ENCODE measurements around the gene KIAA1217.

DNA sequence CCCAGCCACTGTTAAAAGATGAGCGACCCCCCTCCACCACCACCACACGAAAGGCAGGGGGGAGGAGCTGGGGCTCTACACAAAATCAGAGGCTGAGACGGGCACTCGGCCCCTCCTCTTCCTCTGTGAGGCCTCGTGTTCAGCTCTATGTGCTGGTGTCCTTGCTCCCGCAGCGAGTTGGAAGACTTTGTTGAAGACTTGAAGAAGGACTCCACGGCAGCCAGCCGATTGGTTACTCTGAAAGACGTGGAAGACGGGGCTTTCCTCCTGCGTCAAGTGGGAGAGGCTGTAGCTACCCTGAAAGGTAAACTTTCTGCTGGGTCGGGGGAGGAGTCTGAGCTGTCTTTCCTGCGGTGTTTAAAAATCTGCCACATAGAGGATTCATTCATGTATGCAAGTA lies 311.0 kb downstream of the KIAA1217 start:
- TF ChIP-seq, protein P1, sequence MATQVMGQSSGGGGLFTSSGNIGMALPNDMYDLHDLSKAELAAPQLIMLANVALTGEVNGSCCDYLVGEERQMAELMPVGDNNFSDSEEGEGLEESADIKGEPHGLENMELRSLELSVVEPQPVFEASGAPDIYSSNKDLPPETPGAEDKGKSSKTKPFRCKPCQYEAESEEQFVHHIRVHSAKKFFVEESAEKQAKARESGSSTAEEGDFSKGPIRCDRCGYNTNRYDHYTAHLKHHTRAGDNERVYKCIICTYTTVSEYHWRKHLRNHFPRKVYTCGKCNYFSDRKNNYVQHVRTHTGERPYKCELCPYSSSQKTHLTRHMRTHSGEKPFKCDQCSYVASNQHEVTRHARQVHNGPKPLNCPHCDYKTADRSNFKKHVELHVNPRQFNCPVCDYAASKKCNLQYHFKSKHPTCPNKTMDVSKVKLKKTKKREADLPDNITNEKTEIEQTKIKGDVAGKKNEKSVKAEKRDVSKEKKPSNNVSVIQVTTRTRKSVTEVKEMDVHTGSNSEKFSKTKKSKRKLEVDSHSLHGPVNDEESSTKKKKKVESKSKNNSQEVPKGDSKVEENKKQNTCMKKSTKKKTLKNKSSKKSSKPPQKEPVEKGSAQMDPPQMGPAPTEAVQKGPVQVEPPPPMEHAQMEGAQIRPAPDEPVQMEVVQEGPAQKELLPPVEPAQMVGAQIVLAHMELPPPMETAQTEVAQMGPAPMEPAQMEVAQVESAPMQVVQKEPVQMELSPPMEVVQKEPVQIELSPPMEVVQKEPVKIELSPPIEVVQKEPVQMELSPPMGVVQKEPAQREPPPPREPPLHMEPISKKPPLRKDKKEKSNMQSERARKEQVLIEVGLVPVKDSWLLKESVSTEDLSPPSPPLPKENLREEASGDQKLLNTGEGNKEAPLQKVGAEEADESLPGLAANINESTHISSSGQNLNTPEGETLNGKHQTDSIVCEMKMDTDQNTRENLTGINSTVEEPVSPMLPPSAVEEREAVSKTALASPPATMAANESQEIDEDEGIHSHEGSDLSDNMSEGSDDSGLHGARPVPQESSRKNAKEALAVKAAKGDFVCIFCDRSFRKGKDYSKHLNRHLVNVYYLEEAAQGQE (IDR thresholded peaks at IDR 0.05; ENCODE audit: insufficient read depth in 1 of 2, low read depth in 2 of 2, low read length in 2 of 2) = no peak
- TF ChIP-seq SIN3A (IDR thresholded peaks at IDR 0.05; ENCODE audit: borderline replicate concordance, insufficient read depth, low read length) (no peak), TAF1 (IDR thresholded peaks at IDR 0.05; ENCODE audit: borderline replicate concordance, insufficient read depth, low read length) (no peak)

Measured in PFSK-1 (cell line).